Measurements from ENCODE around the gene GOSR1. TPM values are rescaled to one million over a fixed set of nuclear protein-coding genes. Genes with fewer than 3 reads are reported as not detected.
"Not testable (repeated sequence)": the region's sequence is repeated elsewhere in the genome, so short reads cannot be mapped to it uniquely, and the experiment has no call there.

Gene GOSR1
- total RNA-seq, 4 donors from 2014 or later = 41.6 to 58.7 (median 48.8) TPM

- ATAC-seq (ENCODE audit: low FRiP score) (no peak), DNase-seq (ENCODE audit: low spot score) (no peak)
- no peak for TF ChIP-seq CTCF (IDR thresholded peaks at IDR 0.05)
Observed at GRCh38 chr17:30530346-30531025, 53.3 kb downstream of the GOSR1 start.

GRCh38 chr17:30532871-30533270, 55.7 kb downstream of the GOSR1 start:
- no peak for ATAC-seq (ENCODE audit: low FRiP score)
- DNase-seq (ENCODE audit: low spot score) = no peak
- no peak for TF ChIP-seq CTCF (IDR thresholded peaks at IDR 0.05)

GRCh38 chr17:30534298-30534697, 57.1 kb downstream of the GOSR1 start:
- TF ChIP-seq CTCF (IDR thresholded peaks at IDR 0.05) = no peak
- ATAC-seq (ENCODE audit: low FRiP score) = no peak
- no peak for DNase-seq (ENCODE audit: low spot score)

- no peak for TF ChIP-seq CTCF (IDR thresholded peaks at IDR 0.05)
- DNase-seq (ENCODE audit: low spot score) = no peak
- ATAC-seq (ENCODE audit: low FRiP score) = no peak
Observed at GRCh38 chr17:30534938-30535921, 58.0 kb downstream of the GOSR1 start.

- not testable (repeated sequence) for ATAC-seq (ENCODE audit: low FRiP score); DNase-seq (ENCODE audit: low spot score)
Observed at GRCh38 chr17:30536846-30537245, 59.6 kb downstream of the GOSR1 start.

GRCh38 chr17:30537667-30538066, 60.5 kb downstream of the GOSR1 start:
- DNase-seq (ENCODE audit: low spot score); ATAC-seq (ENCODE audit: low FRiP score): not testable (repeated sequence)

- DNase-seq (ENCODE audit: low spot score) (no peak), ATAC-seq (ENCODE audit: low FRiP score) (no peak)
- TF ChIP-seq CTCF (IDR thresholded peaks at IDR 0.05) = no peak
Observed at GRCh38 chr17:30541802-30542201, 64.6 kb downstream of the GOSR1 start.

- DNase-seq (ENCODE audit: low spot score) = no peak
- TF ChIP-seq CTCF (IDR thresholded peaks at IDR 0.05) = no peak
Observed at GRCh38 chr17:30543456-30543855, 66.2 kb downstream of the GOSR1 start.

More at GRCh38 chr17:30543456-30543855, 66.2 kb downstream of the GOSR1 start:
- ATAC-seq (ENCODE audit: low FRiP score) = no peak
